HFF-Myc (cell line): Measurements from ENCODE around the gene CCDC86.

ENCODE experiments used
- DNase-seq: peaks from one replicate; pipeline ENCODE4 v3.0.0-alpha.2; 2011; ENCODE audit warnings: low read depth; ENCODE audit errors: extremely low read depth
- H3K4me3 ChIP-seq: replicated peaks from 2 replicates; pipeline ENCODE4 v1.5.1; 2011; ENCODE audit warnings: low read depth, mild to moderate bottlenecking, control low read depth, low read length
- TF ChIP-seq, protein P1 (sequence below): IDR thresholded peaks from 2 replicates; pipeline ENCODE4 v1.5.1; 2012; ENCODE audit warnings: mild to moderate bottlenecking, low read depth, low read length, control low read depth; ENCODE audit errors: missing control alignments

The CCDC86 gene

GRCh38 chr11:60899046-60899936 is 57.4 kb downstream of the CCDC86 start:
- DNase-seq: peak; percentile 58
- no peak overlapping the region for H3K4me3 ChIP-seq
- TF ChIP-seq, protein P1, sequence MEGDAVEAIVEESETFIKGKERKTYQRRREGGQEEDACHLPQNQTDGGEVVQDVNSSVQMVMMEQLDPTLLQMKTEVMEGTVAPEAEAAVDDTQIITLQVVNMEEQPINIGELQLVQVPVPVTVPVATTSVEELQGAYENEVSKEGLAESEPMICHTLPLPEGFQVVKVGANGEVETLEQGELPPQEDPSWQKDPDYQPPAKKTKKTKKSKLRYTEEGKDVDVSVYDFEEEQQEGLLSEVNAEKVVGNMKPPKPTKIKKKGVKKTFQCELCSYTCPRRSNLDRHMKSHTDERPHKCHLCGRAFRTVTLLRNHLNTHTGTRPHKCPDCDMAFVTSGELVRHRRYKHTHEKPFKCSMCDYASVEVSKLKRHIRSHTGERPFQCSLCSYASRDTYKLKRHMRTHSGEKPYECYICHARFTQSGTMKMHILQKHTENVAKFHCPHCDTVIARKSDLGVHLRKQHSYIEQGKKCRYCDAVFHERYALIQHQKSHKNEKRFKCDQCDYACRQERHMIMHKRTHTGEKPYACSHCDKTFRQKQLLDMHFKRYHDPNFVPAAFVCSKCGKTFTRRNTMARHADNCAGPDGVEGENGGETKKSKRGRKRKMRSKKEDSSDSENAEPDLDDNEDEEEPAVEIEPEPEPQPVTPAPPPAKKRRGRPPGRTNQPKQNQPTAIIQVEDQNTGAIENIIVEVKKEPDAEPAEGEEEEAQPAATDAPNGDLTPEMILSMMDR: peak; percentile 95

DNA sequence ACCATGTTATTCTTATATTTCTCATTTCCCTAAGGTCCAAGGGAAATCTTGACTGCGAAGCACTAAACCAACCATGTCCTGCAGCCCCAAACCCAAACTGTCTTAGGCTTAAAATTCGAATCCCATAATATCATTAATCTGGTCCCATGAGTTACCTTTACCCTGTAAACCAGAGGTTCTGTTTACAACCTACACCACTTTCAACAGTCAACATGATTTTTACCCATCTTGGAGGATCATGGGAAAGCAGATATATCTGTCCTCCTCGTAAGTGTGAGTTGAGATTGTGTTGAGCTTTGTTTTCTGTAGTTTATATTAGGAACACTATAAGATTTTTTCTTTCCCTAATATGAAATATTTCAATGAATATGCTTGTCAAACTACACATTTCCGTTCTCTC is 58.1 kb downstream of the CCDC86 start:
- DNase-seq: no peak
- TF ChIP-seq, protein P1: no peak
- H3K4me3 ChIP-seq: no peak overlapping the region
